HG03565 (cell line): ENCODE data around the gene XCL2.

Source experiments
- ATAC-seq: cut with Tn5 transposase; IDR thresholded peaks from one replicate; pipeline ENCODE4 v1.9.1; 2021; ENCODE audit warnings: mild to moderate bottlenecking, moderate library complexity; ENCODE audit not compliant: unreplicated experiment

The XCL2 gene

GRCh38 chr1:168518201-168518689 is 25.6 kb downstream of the XCL2 start:
- ATAC-seq = no peak

DNA sequence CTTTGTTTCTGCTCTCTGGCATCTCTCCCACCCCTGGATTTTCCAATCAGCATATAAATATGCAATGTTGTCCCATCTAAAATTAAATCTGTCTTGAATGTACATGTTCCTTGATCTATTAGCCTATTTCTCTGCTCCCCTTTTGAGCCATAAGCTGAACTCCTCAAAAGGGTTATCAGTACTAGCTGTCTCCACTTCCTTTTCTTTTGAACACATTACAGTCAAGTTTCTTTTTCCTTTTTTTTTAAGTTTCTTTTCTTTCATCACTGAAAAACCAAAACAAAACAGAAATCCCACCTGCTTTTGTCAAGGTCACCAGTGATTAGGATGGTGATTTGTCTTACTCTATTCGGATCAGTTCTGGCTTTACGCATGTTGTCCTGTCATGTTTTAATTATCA is 29.3 kb downstream of the XCL2 start:
- ATAC-seq = no peak

- ATAC-seq = no peak
These were observed 30.0 kb downstream of the XCL2 start for GRCh38 chr1:168513656-168514404.

GRCh38 chr1:168512864-168513595 is 30.8 kb downstream of the XCL2 start:
- no peak for ATAC-seq

- peak; percentile 63 for ATAC-seq
These were observed 33.7 kb downstream of the XCL2 start for GRCh38 chr1:168509875-168510791.

- no peak for ATAC-seq
These were observed 34.6 kb downstream of the XCL2 start for GRCh38 chr1:168509210-168509609.

- no peak for ATAC-seq
These were observed 36.0 kb downstream of the XCL2 start for GRCh38 chr1:168507828-168508227.

DNA sequence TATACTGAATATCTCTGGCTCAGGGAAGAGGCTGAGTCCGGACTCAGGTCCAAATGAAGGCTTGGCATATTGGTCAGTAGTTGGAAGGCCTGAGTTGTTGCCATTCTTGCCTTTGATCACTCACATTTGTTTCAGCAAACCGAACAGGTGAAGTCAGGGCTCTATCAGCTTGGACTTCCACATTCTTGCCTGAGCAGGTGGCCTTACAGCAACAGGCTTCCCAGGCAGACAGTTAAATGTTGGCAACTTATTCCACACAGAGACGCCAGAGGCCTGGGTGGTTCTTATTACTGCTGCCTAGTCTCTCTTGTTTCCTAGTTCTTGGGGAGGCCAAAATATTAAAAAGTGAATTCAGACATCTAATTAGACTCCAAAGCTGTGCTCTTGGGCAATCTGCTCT is 36.6 kb downstream of the XCL2 start:
- ATAC-seq = no peak

DNA sequence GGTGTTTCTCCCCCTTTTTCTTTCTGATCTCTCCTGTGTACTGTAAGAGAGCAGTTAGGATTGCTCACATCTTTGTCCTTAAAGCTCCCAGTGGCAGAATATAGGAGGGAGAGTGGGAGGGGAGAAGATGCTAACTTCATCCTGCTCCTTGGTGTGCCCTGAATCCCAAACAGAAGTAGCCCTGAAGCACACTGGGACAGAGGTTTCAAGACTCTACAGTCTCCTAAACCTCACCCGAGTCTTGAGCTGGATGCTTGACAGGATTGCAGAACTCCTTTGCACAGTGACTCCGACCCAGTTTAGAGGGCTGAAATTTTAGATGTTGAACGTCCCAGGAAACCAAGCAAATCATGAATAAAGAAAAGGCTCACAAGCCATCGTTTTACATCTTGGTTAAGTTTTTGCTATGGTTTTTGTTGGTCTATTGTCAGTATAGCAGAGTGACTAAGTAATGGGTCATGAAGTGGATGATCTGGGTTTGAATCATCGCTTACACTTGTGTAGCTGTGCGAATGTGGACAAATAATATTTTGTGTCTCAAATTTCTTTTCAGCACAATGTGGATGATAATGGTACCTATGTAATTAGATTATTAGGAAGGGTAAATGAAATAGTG is 37.5 kb downstream of the XCL2 start:
- ATAC-seq = no peak

- ATAC-seq = no peak
These were observed 38.8 kb downstream of the XCL2 start for GRCh38 chr1:168505006-168505405.

DNA sequence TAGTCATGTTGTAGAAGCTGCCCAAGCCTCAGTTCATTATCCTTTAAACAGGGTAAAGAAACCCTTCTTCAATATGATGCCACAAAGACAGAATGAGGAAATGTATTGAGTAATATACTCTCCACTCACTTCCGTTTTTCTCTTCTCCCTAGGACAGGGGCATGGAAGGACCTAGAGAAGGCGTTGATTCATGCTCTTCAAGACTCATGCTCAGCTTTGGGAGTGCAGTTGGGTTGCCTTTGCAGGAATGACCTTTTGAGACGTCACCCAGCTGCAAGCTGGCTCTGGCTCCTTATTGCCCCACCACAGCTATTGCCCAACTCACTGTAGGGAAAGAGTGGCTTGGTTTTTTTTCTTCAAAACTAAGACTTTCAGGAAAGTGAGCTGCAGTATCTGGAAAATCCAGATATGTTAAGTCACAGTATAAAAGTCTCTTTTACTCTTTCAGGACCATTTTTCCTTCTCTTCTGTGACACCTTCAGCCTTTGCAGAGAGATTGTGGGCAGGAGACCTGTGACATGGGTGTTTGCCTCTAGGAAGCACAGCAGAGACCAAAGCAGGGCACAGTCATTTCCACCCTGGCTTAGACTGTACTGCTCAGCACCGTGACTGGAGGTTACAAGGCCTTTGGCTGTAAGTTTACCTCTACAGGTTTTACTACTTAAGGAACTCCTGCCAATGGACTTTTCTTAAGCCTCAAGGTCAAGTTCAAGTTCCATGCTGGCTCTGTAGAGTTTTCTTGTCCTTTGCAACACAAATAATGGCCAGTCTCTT is 39.5 kb downstream of the XCL2 start:
- ATAC-seq = peak; percentile 59

DNA sequence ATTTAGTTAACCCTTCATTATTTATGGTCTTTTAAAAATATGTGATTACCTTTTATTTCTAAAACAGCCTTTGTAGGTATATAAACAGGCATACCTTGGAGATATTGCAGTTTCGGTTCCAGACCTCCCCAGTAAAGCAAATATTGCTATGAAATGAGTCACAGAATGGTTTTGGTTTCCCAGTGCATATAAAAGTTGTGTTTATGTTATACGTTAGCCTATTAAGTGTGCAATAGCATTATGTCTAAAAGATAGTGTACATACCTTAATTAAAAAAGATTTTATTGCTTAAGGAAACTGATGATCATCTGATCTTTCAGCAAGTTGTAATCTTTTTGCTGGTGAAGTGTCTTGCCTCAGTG is 44.1 kb downstream of the XCL2 start:
- no peak for ATAC-seq

DNA sequence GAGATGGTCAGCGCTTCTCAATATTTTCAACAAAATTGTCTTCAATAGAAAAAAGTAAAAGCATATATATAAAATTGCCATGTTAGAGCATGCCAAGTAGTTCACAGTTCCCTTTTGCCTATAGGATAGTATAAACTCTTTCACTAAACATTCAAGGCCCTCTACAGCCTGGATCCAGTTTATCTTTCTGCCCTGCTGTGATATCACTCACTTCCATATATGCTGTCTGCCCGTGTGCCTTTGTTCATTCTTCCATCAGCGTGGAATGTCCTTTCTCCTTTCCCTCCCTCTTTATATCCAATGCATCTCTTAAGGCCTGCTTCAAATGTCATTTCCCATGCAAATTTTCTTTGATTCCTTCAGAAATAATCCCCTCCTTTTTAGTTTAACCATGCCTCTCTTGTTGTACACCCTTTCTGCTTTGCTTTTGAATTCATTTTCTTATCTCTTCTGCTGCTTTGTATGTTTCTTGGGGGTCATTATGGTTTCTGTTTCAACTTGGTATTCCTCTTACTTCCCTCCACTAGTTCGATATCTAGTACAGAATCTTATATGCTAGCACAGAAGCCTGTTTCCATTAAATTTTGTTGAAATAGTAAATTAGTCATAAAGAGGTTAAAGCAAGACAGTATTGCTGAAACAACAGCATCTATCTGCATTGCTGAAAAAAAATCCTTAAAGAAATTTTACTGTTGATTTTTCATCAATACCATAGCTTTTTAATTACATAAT is 44.7 kb downstream of the XCL2 start:
- no peak for ATAC-seq

- no peak for ATAC-seq
These were observed 45.6 kb downstream of the XCL2 start for GRCh38 chr1:168498159-168498631.

DNA sequence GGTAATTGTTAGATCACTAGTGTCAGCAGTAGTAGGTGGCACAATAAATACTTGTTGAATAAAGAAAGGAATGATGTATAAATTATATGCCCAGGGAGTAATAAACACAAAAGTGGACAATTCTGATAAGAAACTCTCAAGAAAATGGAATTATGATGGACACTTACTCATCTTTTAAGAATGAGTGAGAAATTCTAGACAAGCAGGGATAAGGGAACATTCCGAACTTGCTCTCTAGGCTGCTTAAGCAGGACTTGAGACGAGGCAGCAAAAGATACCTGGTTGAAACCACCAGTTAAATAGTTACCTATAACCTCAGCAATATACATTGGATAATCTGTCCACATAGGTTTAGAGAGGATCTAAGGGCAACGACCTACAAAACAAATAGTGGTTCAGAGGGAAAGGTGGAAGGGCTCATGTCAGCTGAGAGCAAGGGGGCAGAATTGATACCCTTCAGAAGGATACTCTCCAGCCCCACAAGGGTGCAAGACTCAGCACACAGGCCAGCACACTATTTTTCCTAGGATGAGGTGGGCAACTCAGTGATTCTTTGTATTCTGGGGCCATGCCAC is 46.3 kb downstream of the XCL2 start:
- ATAC-seq = no peak

- ATAC-seq = no peak
These were observed 52.2 kb downstream of the XCL2 start for GRCh38 chr1:168491527-168492164.
